HCT116 (cell line): ENCODE data around the gene SIRT3.

Source experiments
- CTCF ChIP-seq, 3 experiments: fragments of 200-600 bp in 1 of 3; sonication (generic) in 1 of 3; IDR thresholded peaks in 2 of 3; conservative IDR thresholded peaks in 1 of 3; 2 replicates each; pipeline ENCODE4 v1.5.1; 2012 to 2017; ENCODE audit warnings: low read depth in 2 of 3, low read length in 2 of 3, antibody characterized with exemption in 1 of 3, borderline replicate concordance in 1 of 3, control low read depth in 1 of 3, mild to moderate bottlenecking in 1 of 3, mixed read lengths in 1 of 3, mixed run types in 1 of 3, moderate library complexity in 1 of 3; ENCODE audit not compliant: insufficient read depth in 1 of 3
- EGR1 ChIP-seq: IDR thresholded peaks from 2 replicates; pipeline ENCODE4 v1.6.1; 2012; ENCODE audit warnings: low read depth
- ELF1 ChIP-seq: IDR thresholded peaks from 2 replicates; pipeline ENCODE4 v1.6.1; 2012; ENCODE audit warnings: low read depth, borderline replicate concordance
- EZH2 ChIP-seq: fragments of 200-600 bp; sonication (generic); IDR thresholded peaks from 2 replicates; pipeline ENCODE4 v1.6.1; 2017; ENCODE audit warnings: antibody characterized with exemption, mixed run types
- FOSL1 ChIP-seq: IDR thresholded peaks from 2 replicates; pipeline ENCODE4 v1.6.1; 2012; ENCODE audit warnings: low read depth
- JUND ChIP-seq: IDR thresholded peaks from 2 replicates; pipeline ENCODE4 v1.6.1; 2012
- POLR2A ChIP-seq: IDR thresholded peaks from 2 replicates; pipeline ENCODE4 v1.7.0; 2011; ENCODE audit warnings: borderline replicate concordance; ENCODE audit not compliant: insufficient read depth, insufficient read length; ENCODE audit errors: extremely low read depth
- POLR2AphosphoS5 ChIP-seq: IDR thresholded peaks from 2 replicates; pipeline ENCODE4 v1.6.1; 2011; ENCODE audit warnings: mild to moderate bottlenecking, low read depth, low read length, moderate library complexity
- SIN3A ChIP-seq: IDR thresholded peaks from 2 replicates; pipeline ENCODE4 v1.6.1; 2012; ENCODE audit warnings: low read depth
- YY1 ChIP-seq: IDR thresholded peaks from 2 replicates; pipeline ENCODE4 v1.6.1; 2011; ENCODE audit warnings: low read length, low read depth, moderate library complexity, mild to moderate bottlenecking; ENCODE audit not compliant: insufficient replicate concordance; ENCODE audit errors: extremely low read depth
- ZFX ChIP-seq: fragments of 450-650 bp; IDR thresholded peaks from 2 replicates; pipeline ENCODE4 v1.6.1; 2017
- ZNF274 ChIP-seq: fragments of 200-500 bp; sonication (Bioruptor generic); IDR thresholded peaks from 2 replicates; pipeline ENCODE4 v1.6.1; 2014; ENCODE audit warnings: mild to moderate bottlenecking, low read depth, low read length, inconsistent platforms
- TF ChIP-seq, protein P1 (sequence below): IDR thresholded peaks from 2 replicates; pipeline ENCODE4 v1.6.1; 2012

DNA sequence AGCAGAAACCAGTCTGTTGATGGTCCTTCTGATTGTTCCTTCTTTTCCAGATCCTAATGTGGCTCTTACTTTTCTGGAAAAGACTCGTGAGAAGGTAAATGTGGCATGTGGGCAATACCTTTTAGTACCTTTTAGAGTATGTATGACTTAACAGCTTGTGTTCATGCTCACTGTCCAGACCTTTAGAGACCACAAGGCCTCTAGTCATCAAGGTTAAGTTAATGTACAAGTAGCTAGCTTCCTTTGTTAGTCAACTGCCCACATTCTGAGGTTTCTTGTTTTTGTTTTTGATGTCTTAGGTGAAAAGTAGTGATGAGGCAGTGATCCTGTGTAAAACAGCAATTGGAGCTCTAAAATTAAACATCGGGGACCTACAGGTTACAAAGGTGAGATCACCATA is 8.2 kb upstream of the SIRT3 start:
- TF ChIP-seq POLR2A (no peak), ZNF274 (no peak), CTCF (IDR thresholded peaks at IDR 0.05 in 2 of 3, conservative IDR thresholded peaks at IDR 0.05 in 1 of 3; ENCODE audit: borderline replicate concordance in 1 of 3, insufficient read depth in 1 of 3, low read depth in 2 of 3, low read length in 2 of 3) (no peak), POLR2AphosphoS5 (no peak), JUND (no peak), SIN3A (no peak), EGR1 (no peak), ZFX (no peak), FOSL1 (no peak), YY1 (no peak), ELF1 (no peak), EZH2 (no peak)
- TF ChIP-seq, protein P1, sequence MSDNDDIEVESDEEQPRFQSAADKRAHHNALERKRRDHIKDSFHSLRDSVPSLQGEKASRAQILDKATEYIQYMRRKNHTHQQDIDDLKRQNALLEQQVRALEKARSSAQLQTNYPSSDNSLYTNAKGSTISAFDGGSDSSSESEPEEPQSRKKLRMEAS, result no peak
